HepG2 (cell line): ENCODE results near the gene RPGRIP1. TPM values are rescaled to one million over a fixed set of nuclear protein-coding genes. Genes with fewer than 3 reads are reported as not detected.

Experiments used
- HES4 ChIP-seq: sonication (generic); formaldehyde crosslinking; IDR thresholded peaks from 2 replicates; pipeline ENCODE4 v1.9.0; 2021; ENCODE audit warnings: mild to moderate bottlenecking, missing genetic modification reagents, borderline replicate concordance
- NFATC3 ChIP-seq: sonication (generic); formaldehyde crosslinking; IDR thresholded peaks from 2 replicates; pipeline ENCODE4 v1.5.1; 2020; ENCODE audit warnings: mild to moderate bottlenecking, missing genetic modification reagents
- STAG1 ChIP-seq: sonication (generic); formaldehyde crosslinking; IDR thresholded peaks from 2 replicates; pipeline ENCODE4 v1.4.0; 2020; ENCODE audit warnings: missing genetic modification reagents
- ZFP1 ChIP-seq: IDR thresholded peaks from 2 replicates; pipeline ENCODE4 v1.6.1; 2016
- ZNF282 ChIP-seq: fragments of 450-650 bp; IDR thresholded peaks from 2 replicates; pipeline ENCODE4 v1.6.1; 2018; ENCODE audit not compliant: partially characterized antibody
- polyA plus RNA-seq, 8 experiments: library from polyadenylated mRNA; depleted of rRNA in 3 of 8; stranded (reverse) in 7 of 8; unstranded in 1 of 8; fragments of >200 nt; fragmentation: Illumina TruSeq in 4 of 8; extraction: Trizol in 4 of 8; gene quantifications; 2 replicates each; pipeline versions ENCODE4 v1.2.1 to v1.2.3, GENCODE V29; 2011 to 2016; ENCODE audit warnings: low read depth in 4 of 8, missing spikeins in 1 of 8, mixed read lengths in 1 of 8; ENCODE audit not compliant: insufficient read depth in 1 of 8
- total RNA-seq, 5 experiments: library from RNA; depleted of rRNA; stranded (reverse); fragments of >200 nt; fragmentation: Illumina TruSeq; extraction: Trizol; gene quantifications; 2 replicates each; pipeline ENCODE4 v1.2.3, GENCODE V29; 2016; ENCODE audit warnings: low read depth in 1 of 5
- TF ChIP-seq, protein P1 (sequence below), 2 experiments: sonication (generic) in 1 of 2; formaldehyde crosslinking in 1 of 2; IDR thresholded peaks; 2 replicates each; pipeline versions ENCODE4 v1.5.1 to v1.6.1; 2011 to 2020; ENCODE audit warnings: borderline replicate concordance in 1 of 2, low read depth in 1 of 2, low read length in 1 of 2, mild to moderate bottlenecking in 1 of 2, missing genetic modification reagents in 1 of 2, moderate library complexity in 1 of 2
- TF ChIP-seq, protein P2 (sequence below): sonication (generic); formaldehyde crosslinking; IDR thresholded peaks from 2 replicates; pipeline ENCODE4 v1.4.0; 2020; ENCODE audit warnings: missing genetic modification reagents
- TF ChIP-seq, protein P3 (sequence below): IDR thresholded peaks from 2 replicates; pipeline ENCODE4 v1.6.1; 2016; ENCODE audit warnings: missing genetic modification reagents, missing compliant biosample characterization
- TF ChIP-seq, protein P4 (sequence below): sonication (generic); formaldehyde crosslinking; IDR thresholded peaks from 2 replicates; pipeline ENCODE4 v1.5.0; 2020; ENCODE audit warnings: mild to moderate bottlenecking, missing genetic modification reagents, moderate library complexity

RPGRIP1 gene
- total and polyA plus RNA-seq, 2 of the 13 experiments (the other 11 are each of a cell fraction or from before 2014, with no cell fraction given), result 0.13 to 1.1 TPM

DNA sequence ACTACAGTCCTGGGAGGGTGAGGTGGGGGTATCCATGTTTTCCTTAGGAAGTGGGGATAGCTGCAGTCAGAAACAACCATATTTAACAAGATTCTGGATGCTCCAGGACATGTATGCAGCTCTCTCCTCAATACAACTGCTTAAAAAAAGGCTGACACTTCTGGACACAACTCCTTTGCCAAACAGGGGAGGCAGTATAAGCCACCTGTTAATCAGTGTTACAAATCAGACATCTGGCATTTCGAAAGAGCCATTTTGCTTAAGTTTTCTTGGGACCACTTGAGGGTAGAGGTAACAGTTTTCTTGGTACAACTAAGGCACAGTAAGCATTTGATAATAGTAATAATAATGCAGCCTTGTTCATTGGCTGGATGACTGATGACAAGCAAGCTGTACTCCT lies 47.1 kb downstream of the RPGRIP1 start (continued):
- TF ChIP-seq, protein P1, sequence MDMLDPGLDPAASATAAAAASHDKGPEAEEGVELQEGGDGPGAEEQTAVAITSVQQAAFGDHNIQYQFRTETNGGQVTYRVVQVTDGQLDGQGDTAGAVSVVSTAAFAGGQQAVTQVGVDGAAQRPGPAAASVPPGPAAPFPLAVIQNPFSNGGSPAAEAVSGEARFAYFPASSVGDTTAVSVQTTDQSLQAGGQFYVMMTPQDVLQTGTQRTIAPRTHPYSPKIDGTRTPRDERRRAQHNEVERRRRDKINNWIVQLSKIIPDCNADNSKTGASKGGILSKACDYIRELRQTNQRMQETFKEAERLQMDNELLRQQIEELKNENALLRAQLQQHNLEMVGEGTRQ (IDR thresholded peaks at IDR 0.05; ENCODE audit: low read depth, low read length), result no peak
- TF ChIP-seq, protein P1 (CRISPR knock-in tag; IDR thresholded peaks at IDR 0.05; ENCODE audit: borderline replicate concordance), result no peak
- TF ChIP-seq ZNF282 (no peak), HES4 (CRISPR knock-in tag) (no peak), STAG1 (CRISPR knock-in tag) (0 out of 2 replicates have a peak, but pooled peaks have one; percentile 16), NFATC3 (CRISPR knock-in tag) (no peak), ZFP1 (CRISPR knock-in tag) (no peak)
- TF ChIP-seq, protein P2, sequence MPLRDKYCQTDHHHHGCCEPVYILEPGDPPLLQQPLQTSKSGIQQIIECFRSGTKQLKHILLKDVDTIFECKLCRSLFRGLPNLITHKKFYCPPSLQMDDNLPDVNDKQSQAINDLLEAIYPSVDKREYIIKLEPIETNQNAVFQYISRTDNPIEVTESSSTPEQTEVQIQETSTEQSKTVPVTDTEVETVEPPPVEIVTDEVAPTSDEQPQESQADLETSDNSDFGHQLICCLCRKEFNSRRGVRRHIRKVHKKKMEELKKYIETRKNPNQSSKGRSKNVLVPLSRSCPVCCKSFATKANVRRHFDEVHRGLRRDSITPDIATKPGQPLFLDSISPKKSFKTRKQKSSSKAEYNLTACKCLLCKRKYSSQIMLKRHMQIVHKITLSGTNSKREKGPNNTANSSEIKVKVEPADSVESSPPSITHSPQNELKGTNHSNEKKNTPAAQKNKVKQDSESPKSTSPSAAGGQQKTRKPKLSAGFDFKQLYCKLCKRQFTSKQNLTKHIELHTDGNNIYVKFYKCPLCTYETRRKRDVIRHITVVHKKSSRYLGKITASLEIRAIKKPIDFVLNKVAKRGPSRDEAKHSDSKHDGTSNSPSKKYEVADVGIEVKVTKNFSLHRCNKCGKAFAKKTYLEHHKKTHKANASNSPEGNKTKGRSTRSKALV (CRISPR knock-in tag), result no peak
- TF ChIP-seq, protein P3, sequence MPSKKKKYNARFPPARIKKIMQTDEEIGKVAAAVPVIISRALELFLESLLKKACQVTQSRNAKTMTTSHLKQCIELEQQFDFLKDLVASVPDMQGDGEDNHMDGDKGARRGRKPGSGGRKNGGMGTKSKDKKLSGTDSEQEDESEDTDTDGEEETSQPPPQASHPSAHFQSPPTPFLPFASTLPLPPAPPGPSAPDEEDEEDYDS, result no peak
- TF ChIP-seq, protein P4, sequence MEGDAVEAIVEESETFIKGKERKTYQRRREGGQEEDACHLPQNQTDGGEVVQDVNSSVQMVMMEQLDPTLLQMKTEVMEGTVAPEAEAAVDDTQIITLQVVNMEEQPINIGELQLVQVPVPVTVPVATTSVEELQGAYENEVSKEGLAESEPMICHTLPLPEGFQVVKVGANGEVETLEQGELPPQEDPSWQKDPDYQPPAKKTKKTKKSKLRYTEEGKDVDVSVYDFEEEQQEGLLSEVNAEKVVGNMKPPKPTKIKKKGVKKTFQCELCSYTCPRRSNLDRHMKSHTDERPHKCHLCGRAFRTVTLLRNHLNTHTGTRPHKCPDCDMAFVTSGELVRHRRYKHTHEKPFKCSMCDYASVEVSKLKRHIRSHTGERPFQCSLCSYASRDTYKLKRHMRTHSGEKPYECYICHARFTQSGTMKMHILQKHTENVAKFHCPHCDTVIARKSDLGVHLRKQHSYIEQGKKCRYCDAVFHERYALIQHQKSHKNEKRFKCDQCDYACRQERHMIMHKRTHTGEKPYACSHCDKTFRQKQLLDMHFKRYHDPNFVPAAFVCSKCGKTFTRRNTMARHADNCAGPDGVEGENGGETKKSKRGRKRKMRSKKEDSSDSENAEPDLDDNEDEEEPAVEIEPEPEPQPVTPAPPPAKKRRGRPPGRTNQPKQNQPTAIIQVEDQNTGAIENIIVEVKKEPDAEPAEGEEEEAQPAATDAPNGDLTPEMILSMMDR (CRISPR knock-in tag), result 0 out of 2 replicates have a peak, but pooled peaks have one; percentile 8

Other genes starting within 250 kb of the RPGRIP1 start
- gene TPPP2, start 249.9 kb upstream of the RPGRIP1 start, total RNA-seq (2016; rRNA removed; fragmentation: Illumina TruSeq; extraction: Trizol), result 0.58 and 0.63 TPM in 2 replicates
- gene TPPP2, start 249.9 kb upstream of the RPGRIP1 start, polyA plus RNA-seq (2011; rRNA removed), result 1.7 and 4.2 TPM in 2 replicates
- gene RNASE13, start 245.3 kb upstream of the RPGRIP1 start, total RNA-seq (2016; rRNA removed; fragmentation: Illumina TruSeq; extraction: Trizol), result not detected in 2 replicates
- gene RNASE13, start 245.3 kb upstream of the RPGRIP1 start, polyA plus RNA-seq (2011; rRNA removed), result 1.0 and 1.4 TPM in 2 replicates
- gene RNASE7, start 237.7 kb upstream of the RPGRIP1 start, total RNA-seq (2016; rRNA removed; fragmentation: Illumina TruSeq; extraction: Trizol), result not detected in 2 replicates
- 0.04 and 0.17 TPM in 2 replicates for gene RNASE7, start 237.7 kb upstream of the RPGRIP1 start, polyA plus RNA-seq (2011; rRNA removed)
- not detected in 2 replicates for gene RNASE8, start 222.3 kb upstream of the RPGRIP1 start, total RNA-seq (2016; rRNA removed; fragmentation: Illumina TruSeq; extraction: Trizol)
- gene RNASE8, start 222.3 kb upstream of the RPGRIP1 start, polyA plus RNA-seq (2011; rRNA removed), result not detected in 2 replicates
- gene ARHGEF40, start 209.8 kb upstream of the RPGRIP1 start, total RNA-seq (2016; rRNA removed; fragmentation: Illumina TruSeq; extraction: Trizol), result 18.5 and 28.1 TPM in 2 replicates
- gene ARHGEF40, start 209.8 kb upstream of the RPGRIP1 start, polyA plus RNA-seq (2011; rRNA removed), result 78.1 and 97.1 TPM in 2 replicates
- gene ZNF219, start 181.4 kb upstream of the RPGRIP1 start, total RNA-seq (2016; rRNA removed; fragmentation: Illumina TruSeq; extraction: Trizol), result 21.0 and 36.6 TPM in 2 replicates
- 34.5 and 42.2 TPM in 2 replicates for gene ZNF219, start 181.4 kb upstream of the RPGRIP1 start, polyA plus RNA-seq (2011; rRNA removed)
- 0.29 TPM in 1 of 2 replicates, not detected in the other for gene TMEM253, start 179.0 kb upstream of the RPGRIP1 start, total RNA-seq (2016; rRNA removed; fragmentation: Illumina TruSeq; extraction: Trizol)
- 0.45 and 0.65 TPM in 2 replicates for gene TMEM253, start 179.0 kb upstream of the RPGRIP1 start, polyA plus RNA-seq (2011; rRNA removed)
- gene OR5AU1, start 124.0 kb upstream of the RPGRIP1 start, total RNA-seq (2016; rRNA removed; fragmentation: Illumina TruSeq; extraction: Trizol), result not detected in 2 replicates
- not detected in 2 replicates for gene OR5AU1, start 124.0 kb upstream of the RPGRIP1 start, polyA plus RNA-seq (2011; rRNA removed)
- gene HNRNPC, start 10.6 kb upstream of the RPGRIP1 start, total RNA-seq (2016; rRNA removed; fragmentation: Illumina TruSeq; extraction: Trizol), result 1,099 and 1,563 TPM in 2 replicates
- 577 and 628 TPM in 2 replicates for gene HNRNPC, start 10.6 kb upstream of the RPGRIP1 start, polyA plus RNA-seq (2011; rRNA removed)
- 230 and 340 TPM in 2 replicates for gene SUPT16H, start 103.9 kb downstream of the RPGRIP1 start, total RNA-seq (2016; rRNA removed; fragmentation: Illumina TruSeq; extraction: Trizol)
- gene SUPT16H, start 103.9 kb downstream of the RPGRIP1 start, polyA plus RNA-seq (2011; rRNA removed), result 68.0 and 77.5 TPM in 2 replicates
- gene CHD8, start 176.0 kb downstream of the RPGRIP1 start, total RNA-seq (2016; rRNA removed; fragmentation: Illumina TruSeq; extraction: Trizol), result 79.6 and 92.9 TPM in 2 replicates
- 35.1 and 43.9 TPM in 2 replicates for gene CHD8, start 176.0 kb downstream of the RPGRIP1 start, polyA plus RNA-seq (2011; rRNA removed)
- 36.0 and 46.4 TPM in 2 replicates for gene RAB2B, start 196.9 kb downstream of the RPGRIP1 start, total RNA-seq (2016; rRNA removed; fragmentation: Illumina TruSeq; extraction: Trizol)
- gene RAB2B, start 196.9 kb downstream of the RPGRIP1 start, polyA plus RNA-seq (2011; rRNA removed), result 55.6 and 60.6 TPM in 2 replicates
- 71.8 and 124 TPM in 2 replicates for gene TOX4, start 197.1 kb downstream of the RPGRIP1 start, total RNA-seq (2016; rRNA removed; fragmentation: Illumina TruSeq; extraction: Trizol)
- 147 and 163 TPM in 2 replicates for gene TOX4, start 197.1 kb downstream of the RPGRIP1 start, polyA plus RNA-seq (2011; rRNA removed)
- gene METTL3, start 231.3 kb downstream of the RPGRIP1 start, total RNA-seq (2016; rRNA removed; fragmentation: Illumina TruSeq; extraction: Trizol), result 114 and 123 TPM in 2 replicates
- 122 and 130 TPM in 2 replicates for gene METTL3, start 231.3 kb downstream of the RPGRIP1 start, polyA plus RNA-seq (2011; rRNA removed)
- 4.9 and 7.6 TPM in 2 replicates for gene SALL2, start 246.3 kb downstream of the RPGRIP1 start, total RNA-seq (2016; rRNA removed; fragmentation: Illumina TruSeq; extraction: Trizol)
- 5.8 and 7.0 TPM in 2 replicates for gene SALL2, start 246.3 kb downstream of the RPGRIP1 start, polyA plus RNA-seq (2011; rRNA removed)